B cell (primary cell): ENCODE measurements around the gene LHX2.

Experiments used
- EZH2 ChIP-seq: IDR thresholded peaks from 2 replicates; pipeline ENCODE4 v1.6.1; 2012; ENCODE audit warnings: borderline replicate concordance, low read depth, mild to moderate bottlenecking, moderate library complexity, low read length; ENCODE audit not compliant: insufficient read depth, poor library complexity, severe bottlenecking
- TF ChIP-seq, protein P1 (sequence below): fragments of 200-600 bp; IDR thresholded peaks from one replicate; pipeline ENCODE4 v1.8.0; 2022; ENCODE audit warnings: antibody characterized with exemption, mild to moderate bottlenecking

DNA sequence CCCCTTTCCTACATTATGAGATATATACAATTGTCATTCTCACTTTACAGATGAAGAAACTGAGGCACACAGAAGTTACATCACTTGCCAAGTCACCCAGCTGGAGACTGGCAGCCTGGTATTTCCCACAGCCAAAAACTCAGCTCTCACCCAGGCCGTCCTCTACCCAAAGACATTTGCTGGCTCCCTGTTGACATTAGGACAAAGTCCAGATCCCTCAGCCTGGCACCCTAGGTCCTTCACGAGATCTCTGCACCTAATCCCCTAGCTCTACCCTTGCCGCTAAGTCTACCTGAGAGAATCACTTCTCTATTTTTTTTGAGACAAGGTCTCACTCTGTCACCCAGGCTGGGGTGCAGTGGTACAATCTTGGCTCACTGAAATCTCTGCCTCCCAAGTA, 26.8 kb upstream of the LHX2 start:
- TF ChIP-seq, protein P1, sequence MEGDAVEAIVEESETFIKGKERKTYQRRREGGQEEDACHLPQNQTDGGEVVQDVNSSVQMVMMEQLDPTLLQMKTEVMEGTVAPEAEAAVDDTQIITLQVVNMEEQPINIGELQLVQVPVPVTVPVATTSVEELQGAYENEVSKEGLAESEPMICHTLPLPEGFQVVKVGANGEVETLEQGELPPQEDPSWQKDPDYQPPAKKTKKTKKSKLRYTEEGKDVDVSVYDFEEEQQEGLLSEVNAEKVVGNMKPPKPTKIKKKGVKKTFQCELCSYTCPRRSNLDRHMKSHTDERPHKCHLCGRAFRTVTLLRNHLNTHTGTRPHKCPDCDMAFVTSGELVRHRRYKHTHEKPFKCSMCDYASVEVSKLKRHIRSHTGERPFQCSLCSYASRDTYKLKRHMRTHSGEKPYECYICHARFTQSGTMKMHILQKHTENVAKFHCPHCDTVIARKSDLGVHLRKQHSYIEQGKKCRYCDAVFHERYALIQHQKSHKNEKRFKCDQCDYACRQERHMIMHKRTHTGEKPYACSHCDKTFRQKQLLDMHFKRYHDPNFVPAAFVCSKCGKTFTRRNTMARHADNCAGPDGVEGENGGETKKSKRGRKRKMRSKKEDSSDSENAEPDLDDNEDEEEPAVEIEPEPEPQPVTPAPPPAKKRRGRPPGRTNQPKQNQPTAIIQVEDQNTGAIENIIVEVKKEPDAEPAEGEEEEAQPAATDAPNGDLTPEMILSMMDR: no peak
- no peak for TF ChIP-seq EZH2
